Measurements from ENCODE around the gene C17orf78. TPM values are rescaled to one million over a fixed set of nuclear protein-coding genes. Genes with fewer than 3 reads are reported as not detected.
A peak's percentile ranks its signal among the peaks of the same experiment; 100 is the strongest.

C17orf78 gene
- total and polyA plus RNA-seq, 2 of the 13 experiments (the other 11 are each of a cell fraction or from before 2014, with no cell fraction given), result not detected

- TF ChIP-seq, protein P1, sequence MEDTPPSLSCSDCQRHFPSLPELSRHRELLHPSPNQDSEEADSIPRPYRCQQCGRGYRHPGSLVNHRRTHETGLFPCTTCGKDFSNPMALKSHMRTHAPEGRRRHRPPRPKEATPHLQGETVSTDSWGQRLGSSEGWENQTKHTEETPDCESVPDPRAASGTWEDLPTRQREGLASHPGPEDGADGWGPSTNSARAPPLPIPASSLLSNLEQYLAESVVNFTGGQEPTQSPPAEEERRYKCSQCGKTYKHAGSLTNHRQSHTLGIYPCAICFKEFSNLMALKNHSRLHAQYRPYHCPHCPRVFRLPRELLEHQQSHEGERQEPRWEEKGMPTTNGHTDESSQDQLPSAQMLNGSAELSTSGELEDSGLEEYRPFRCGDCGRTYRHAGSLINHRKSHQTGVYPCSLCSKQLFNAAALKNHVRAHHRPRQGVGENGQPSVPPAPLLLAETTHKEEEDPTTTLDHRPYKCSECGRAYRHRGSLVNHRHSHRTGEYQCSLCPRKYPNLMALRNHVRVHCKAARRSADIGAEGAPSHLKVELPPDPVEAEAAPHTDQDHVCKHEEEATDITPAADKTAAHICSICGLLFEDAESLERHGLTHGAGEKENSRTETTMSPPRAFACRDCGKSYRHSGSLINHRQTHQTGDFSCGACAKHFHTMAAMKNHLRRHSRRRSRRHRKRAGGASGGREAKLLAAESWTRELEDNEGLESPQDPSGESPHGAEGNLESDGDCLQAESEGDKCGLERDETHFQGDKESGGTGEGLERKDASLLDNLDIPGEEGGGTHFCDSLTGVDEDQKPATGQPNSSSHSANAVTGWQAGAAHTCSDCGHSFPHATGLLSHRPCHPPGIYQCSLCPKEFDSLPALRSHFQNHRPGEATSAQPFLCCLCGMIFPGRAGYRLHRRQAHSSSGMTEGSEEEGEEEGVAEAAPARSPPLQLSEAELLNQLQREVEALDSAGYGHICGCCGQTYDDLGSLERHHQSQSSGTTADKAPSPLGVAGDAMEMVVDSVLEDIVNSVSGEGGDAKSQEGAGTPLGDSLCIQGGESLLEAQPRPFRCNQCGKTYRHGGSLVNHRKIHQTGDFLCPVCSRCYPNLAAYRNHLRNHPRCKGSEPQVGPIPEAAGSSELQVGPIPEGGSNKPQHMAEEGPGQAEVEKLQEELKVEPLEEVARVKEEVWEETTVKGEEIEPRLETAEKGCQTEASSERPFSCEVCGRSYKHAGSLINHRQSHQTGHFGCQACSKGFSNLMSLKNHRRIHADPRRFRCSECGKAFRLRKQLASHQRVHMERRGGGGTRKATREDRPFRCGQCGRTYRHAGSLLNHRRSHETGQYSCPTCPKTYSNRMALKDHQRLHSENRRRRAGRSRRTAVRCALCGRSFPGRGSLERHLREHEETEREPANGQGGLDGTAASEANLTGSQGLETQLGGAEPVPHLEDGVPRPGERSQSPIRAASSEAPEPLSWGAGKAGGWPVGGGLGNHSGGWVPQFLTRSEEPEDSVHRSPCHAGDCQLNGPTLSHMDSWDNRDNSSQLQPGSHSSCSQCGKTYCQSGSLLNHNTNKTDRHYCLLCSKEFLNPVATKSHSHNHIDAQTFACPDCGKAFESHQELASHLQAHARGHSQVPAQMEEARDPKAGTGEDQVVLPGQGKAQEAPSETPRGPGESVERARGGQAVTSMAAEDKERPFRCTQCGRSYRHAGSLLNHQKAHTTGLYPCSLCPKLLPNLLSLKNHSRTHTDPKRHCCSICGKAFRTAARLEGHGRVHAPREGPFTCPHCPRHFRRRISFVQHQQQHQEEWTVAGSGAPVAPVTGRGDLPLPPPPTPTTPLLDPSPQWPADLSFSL (CRISPR knock-in tag; IDR thresholded peaks at IDR 0.05), result no peak
- no peak for TF ChIP-seq TMF1 (CRISPR knock-in tag; IDR thresholded peaks at IDR 0.05; ENCODE audit: low read depth)
- no peak for TF ChIP-seq CBFB (CRISPR knock-in tag; IDR thresholded peaks at IDR 0.05)
- no peak for TF ChIP-seq ZNF766 (CRISPR knock-in tag; IDR thresholded peaks at IDR 0.05; ENCODE audit: borderline replicate concordance)
- TF ChIP-seq ZSCAN9 (CRISPR knock-in tag; IDR thresholded peaks at IDR 0.05; ENCODE audit: borderline replicate concordance), result 0 out of 2 replicates have a peak, but pooled peaks have one; percentile 53
- TF ChIP-seq, protein P2, sequence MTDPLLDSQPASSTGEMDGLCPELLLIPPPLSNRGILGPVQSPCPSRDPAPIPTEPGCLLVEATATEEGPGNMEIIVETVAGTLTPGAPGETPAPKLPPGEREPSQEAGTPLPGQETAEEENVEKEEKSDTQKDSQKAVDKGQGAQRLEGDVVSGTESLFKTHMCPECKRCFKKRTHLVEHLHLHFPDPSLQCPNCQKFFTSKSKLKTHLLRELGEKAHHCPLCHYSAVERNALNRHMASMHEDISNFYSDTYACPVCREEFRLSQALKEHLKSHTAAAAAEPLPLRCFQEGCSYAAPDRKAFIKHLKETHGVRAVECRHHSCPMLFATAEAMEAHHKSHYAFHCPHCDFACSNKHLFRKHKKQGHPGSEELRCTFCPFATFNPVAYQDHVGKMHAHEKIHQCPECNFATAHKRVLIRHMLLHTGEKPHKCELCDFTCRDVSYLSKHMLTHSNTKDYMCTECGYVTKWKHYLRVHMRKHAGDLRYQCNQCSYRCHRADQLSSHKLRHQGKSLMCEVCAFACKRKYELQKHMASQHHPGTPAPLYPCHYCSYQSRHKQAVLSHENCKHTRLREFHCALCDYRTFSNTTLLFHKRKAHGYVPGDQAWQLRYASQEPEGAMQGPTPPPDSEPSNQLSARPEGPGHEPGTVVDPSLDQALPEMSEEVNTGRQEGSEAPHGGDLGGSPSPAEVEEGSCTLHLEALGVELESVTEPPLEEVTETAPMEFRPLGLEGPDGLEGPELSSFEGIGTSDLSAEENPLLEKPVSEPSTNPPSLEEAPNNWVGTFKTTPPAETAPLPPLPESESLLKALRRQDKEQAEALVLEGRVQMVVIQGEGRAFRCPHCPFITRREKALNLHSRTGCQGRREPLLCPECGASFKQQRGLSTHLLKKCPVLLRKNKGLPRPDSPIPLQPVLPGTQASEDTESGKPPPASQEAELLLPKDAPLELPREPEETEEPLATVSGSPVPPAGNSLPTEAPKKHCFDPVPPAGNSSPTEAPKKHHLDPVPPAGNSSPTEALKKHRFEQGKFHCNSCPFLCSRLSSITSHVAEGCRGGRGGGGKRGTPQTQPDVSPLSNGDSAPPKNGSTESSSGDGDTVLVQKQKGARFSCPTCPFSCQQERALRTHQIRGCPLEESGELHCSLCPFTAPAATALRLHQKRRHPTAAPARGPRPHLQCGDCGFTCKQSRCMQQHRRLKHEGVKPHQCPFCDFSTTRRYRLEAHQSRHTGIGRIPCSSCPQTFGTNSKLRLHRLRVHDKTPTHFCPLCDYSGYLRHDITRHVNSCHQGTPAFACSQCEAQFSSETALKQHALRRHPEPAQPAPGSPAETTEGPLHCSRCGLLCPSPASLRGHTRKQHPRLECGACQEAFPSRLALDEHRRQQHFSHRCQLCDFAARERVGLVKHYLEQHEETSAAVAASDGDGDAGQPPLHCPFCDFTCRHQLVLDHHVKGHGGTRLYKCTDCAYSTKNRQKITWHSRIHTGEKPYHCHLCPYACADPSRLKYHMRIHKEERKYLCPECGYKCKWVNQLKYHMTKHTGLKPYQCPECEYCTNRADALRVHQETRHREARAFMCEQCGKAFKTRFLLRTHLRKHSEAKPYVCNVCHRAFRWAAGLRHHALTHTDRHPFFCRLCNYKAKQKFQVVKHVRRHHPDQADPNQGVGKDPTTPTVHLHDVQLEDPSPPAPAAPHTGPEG (CRISPR knock-in tag; IDR thresholded peaks at IDR 0.05), result no peak
- TF ChIP-seq IRX3 (CRISPR knock-in tag; IDR thresholded peaks at IDR 0.05; ENCODE audit: borderline replicate concordance, low read depth), result no peak
- no peak for TF ChIP-seq EZH2 (conservative IDR thresholded peaks at IDR 0.05; ENCODE audit: low read depth, low read length)
- no peak for TF ChIP-seq JUND (CRISPR knock-in tag; IDR thresholded peaks at IDR 0.05)
- TF ChIP-seq ARNT (IDR thresholded peaks at IDR 0.05), result no peak
- TF ChIP-seq, protein P3, sequence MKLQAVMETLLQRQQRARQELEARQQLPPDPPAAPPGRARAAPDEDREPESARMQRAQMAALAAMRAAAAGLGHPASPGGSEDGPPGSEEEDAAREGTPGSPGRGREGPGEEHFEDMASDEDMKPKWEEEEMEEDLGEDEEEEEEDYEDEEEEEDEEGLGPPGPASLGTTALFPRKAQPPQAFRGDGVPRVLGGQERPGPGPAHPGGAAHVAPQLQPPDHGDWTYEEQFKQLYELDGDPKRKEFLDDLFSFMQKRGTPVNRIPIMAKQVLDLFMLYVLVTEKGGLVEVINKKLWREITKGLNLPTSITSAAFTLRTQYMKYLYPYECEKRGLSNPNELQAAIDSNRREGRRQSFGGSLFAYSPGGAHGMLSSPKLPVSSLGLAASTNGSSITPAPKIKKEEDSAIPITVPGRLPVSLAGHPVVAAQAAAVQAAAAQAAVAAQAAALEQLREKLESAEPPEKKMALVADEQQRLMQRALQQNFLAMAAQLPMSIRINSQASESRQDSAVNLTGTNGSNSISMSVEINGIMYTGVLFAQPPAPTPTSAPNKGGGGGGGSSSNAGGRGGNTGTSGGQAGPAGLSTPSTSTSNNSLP (IDR thresholded peaks at IDR 0.05; ENCODE audit: low read depth, low read length), result no peak
- TF ChIP-seq TP53 (CRISPR knock-in tag; conservative IDR thresholded peaks at IDR 0.05), result no peak
- no peak for TF ChIP-seq SIX1 (CRISPR knock-in tag; IDR thresholded peaks at IDR 0.05; ENCODE audit: borderline replicate concordance)
- TF ChIP-seq ELF3 (CRISPR knock-in tag; IDR thresholded peaks at IDR 0.05), result no peak
Measured at GRCh38 chr17:37358098-37358829, 17.5 kb upstream of the C17orf78 start (continued).
